Stimulated activated CD4-positive, alpha-beta T cell treated with anti-CD3 and anti-CD28 coated beads, Interleukin-12 subunit alpha, Interleukin-12 subunit beta, amount 100 ng/mL, for 4 hours (primary cell): Measurements from ENCODE around the gene SLC9C2.
"Not testable (repeated sequence)": the region's sequence is repeated elsewhere in the genome, so short reads cannot be mapped to it uniquely, and the experiment has no call there.

Source experiments
- DNase-seq: peaks from one replicate; pipeline ENCODE4 v3.0.0-alpha.2; 2020

SLC9C2 gene, protein sequence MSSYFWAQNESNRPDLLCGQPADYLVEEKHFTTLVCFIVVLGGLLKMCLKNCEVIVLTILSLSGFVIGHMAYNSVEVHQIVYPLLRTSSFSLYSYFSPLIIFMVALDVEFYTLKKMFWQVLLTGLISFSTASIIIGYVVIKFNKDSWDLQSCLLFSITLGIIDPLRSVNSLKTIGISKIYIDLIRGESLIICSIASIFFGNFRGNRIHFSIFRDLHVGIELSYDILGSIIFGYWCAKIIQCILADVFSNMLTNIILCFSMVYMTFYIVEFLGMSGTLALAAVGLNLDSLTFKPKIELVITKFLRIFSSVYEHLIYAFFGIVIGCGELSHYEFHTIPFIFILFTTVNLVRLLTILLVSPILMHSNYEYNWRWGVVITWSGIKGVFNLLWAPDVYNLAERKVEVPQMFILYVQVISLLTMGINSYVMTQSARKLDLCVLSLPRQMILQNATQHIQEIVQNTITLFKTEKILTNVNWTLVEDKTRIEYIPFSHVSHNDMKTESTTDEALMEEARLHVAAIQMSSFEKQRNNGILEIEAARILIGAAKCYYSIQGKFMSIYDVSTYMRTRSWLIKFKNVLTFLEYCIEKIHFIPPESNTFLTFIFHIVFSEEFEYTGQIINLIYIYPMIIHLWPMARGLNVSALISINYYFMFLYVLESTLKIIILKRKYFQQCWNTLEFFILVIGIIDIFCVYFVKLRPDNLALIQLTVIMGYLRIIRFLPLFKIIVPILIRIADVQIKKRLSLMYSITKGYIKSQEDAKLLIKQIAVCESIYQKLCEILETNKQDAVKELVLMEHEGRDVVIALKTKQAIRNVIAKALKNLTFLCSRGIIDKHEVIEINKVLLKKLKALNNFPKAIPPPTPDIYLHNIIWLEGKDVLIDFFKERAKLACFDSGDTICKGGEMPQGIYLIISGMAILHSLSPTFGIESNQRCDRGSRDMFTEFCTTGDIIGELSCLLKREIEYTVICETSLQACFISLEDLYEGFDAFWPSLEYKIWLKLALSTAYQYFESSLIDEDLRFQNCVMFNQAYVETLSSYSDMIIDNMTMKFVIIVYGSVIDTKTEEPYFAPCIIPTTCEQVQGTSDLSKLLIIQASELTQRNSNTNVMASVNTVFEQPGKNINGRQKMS

GRCh38 chr1:173603056-173603591 lies at the start of gene SLC9C2:
SLC9C2 (minus strand) TSS chr1:173603072; CDS start chr1:173601776, 1,296 bp downstream.
- no peak for DNase-seq

GRCh38 chr1:173648880-173649605 lies 46.2 kb upstream of the SLC9C2 start:
- no peak for DNase-seq

DNA sequence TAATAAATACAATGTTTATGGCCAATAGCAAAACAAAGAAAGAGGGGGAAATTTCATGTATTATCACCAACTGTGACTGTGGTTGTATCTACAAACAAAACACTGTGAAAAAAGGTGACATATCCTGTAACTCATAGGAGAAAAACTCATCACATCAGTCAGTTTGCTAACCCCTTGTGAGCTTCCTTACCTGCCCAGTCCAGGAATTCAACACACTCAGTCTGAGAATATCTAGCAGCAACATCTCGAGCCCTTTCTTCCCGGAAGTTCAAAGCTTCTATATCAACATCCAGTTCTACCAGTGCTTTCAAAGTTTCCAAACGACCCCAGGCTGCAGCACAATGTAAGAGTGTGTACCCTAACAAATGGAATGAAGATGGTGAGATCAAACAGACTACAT lies 43.8 kb upstream of the SLC9C2 start:
- no peak for DNase-seq

DNA sequence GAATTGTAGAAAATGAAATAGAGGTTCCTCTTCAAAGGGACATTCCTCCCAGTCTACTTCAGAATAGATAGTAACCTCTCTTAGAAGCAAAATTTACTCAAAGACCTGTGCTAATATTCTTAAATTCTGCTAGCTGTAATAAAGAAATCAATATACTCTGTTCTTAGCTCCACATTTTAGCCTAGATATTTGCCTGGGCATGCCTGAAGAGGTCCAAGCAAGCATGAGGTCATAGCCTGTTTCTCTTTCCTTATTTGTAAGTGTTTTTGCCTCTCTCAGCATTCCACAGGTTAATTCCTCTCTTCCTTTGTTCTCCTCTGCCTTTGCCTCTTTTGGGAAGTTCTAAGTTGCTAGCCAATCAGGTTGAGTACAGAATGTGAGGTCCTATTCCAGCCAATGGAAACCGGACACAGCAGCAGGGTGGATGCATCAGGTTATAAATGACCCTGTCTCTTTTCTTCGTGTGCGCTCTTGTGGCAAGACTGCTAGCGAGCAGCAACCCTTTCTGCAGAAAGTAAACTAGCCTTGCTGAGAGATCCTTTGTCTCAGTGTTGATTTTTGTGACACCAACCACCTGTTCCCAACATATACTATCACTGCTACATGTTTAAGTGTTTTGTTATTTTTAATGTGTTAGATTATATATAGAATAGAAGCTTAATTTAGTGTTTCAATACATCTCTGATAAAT lies 39.7 kb upstream of the SLC9C2 start:
- DNase-seq = not testable (repeated sequence)

GRCh38 chr1:173639102-173639501 lies 36.2 kb upstream of the SLC9C2 start:
- no peak for DNase-seq

- DNase-seq = no peak
Observed at GRCh38 chr1:173638043-173639021, 35.5 kb upstream of the SLC9C2 start.

DNA sequence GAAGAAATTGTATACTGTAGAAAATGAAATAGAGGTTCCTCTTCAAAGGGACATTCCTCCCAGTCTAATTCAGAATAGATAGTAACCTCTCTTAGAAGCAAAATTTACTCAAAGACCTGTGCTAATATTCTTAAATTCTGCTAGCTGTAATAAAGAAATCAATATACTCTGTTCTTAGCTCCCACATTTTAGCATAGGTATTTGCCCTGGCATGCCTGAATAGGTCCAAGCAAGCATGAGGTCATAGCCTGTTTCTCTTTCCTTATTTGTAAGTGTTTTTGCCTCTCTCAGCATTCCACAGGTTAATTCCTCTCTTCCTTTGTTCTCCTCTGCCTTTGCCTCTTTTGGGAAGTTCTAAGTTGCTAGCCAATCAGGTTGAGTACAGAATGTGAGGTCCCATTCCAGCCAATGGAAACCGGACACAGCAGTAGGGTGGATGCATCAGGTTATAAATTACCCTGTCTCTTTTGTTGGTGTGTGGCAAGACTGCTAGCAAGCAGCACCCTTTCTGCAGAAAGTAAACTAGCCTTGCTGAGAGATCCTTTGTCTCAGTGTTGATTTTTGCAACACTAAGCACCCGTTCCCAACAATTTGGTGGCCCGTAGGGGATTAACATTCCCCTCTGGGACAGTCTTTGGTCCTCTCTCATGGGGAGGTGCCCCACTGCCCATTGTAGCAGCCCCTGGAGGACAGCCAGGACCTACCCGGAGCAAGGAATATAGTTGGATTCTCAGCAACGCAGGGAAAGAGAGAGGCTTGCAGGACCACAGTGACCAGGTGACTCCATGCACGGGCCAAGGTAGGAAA lies 34.6 kb upstream of the SLC9C2 start:
- not testable (repeated sequence) for DNase-seq

GRCh38 chr1:173635116-173635515 lies 32.2 kb upstream of the SLC9C2 start, which contains the start of gene TEX50:
TEX50 (plus strand) TSS chr1:173635338; CDS start chr1:173635522, 184 bp downstream.
- no peak for DNase-seq

DNA sequence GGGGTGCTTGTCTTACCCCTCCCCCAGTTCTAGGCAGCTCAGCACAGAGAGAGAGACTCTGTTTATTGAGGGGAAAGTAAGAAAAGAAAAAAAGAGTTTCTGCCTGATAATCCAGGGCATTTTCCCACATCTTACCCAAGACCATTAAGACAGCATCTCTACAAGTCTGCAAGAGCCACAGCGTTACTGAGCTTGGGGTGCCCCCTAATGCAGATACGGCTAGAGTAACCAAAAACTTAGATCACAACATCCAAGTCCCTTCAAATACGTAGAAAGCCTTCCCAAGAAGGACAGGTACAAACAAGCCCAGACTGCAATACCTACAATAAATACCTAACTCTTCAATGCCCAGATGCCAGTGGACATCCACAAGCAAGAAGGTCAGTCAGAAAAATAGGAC lies 26.0 kb upstream of the SLC9C2 start:
- DNase-seq = no peak

GRCh38 chr1:173627269-173627668 lies 24.4 kb upstream of the SLC9C2 start:
- no peak for DNase-seq

DNA sequence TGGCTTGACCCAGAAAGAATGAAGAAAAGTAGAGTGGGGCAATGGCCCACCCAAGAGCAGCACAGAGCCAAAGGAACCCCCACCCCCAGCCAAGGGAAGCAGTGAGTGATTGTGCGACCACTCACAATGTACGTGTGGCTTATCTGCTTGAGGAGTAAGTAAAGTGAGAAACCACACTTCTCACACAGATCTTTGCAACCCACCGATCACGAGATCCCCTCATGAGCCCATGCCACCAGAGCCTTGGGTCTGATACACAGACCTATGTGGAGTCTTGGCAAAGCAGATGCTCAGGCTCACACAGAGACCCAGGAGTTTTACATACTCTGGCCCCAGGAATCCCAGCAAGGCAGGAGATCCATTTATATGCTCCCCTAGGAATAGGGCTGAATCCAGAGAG lies 14.0 kb upstream of the SLC9C2 start:
- no peak for DNase-seq

- DNase-seq = not testable (repeated sequence)
Observed at GRCh38 chr1:173613086-173613485, 10.2 kb upstream of the SLC9C2 start.

- DNase-seq = no peak
Observed at GRCh38 chr1:173608503-173609216, 5.8 kb upstream of the SLC9C2 start.

GRCh38 chr1:173601588-173601987 lies 1.3 kb downstream of the SLC9C2 start:
- DNase-seq = no peak

- DNase-seq = no peak
Observed at GRCh38 chr1:173596097-173596825, 6.6 kb downstream of the SLC9C2 start.

DNA sequence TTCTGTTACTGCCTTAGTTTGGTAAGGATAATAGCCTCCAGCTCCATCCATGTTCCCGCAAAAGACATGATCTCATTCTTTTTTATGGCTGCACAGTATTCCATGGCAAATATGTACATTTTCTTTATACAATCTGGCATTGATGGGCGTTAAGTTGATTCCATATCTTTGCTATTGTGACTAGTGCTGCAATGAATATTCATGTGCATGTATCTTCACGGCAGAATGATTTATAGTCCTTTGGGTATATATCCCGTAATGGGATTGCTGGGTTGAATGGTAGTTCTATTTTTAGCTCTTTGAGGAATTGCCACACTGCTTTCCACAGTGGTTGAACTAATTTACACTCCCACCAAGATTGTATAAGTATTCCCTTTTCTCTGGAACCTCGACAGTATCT lies 11.7 kb downstream of the SLC9C2 start:
- not testable (repeated sequence) for DNase-seq

GRCh38 chr1:173590557-173590956 lies 12.3 kb downstream of the SLC9C2 start:
- DNase-seq = no peak
